Measurements from ENCODE around the gene MVB12B.

The MVB12B gene

DNA sequence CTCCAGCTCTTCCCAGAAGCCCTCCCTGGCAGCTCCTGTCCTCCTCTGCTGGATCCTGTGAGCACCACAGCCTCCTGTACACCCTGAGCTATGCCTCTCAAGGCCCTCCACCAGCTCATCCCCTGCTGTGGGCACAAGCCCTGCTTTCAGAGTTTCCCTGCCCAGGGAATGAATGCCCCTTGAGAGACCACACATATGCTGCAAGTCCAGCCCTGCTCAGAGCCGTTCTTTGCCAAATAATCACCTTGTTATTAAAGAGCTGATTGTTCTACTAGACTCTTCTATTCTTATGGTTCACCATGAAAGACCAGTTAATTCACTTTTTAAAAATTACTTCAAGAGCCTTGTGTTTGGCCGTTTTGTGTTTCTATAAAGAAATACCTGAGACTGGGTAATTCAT is 121.5 kb downstream of the MVB12B start:
- TF ChIP-seq TAF1 (IDR thresholded peaks at IDR 0.05; ENCODE audit: borderline replicate concordance, insufficient read depth, low read length) (no peak), POLR2AphosphoS5 (IDR thresholded peaks at IDR 0.05; ENCODE audit: low read depth, low read length) (no peak), SIN3A (IDR thresholded peaks at IDR 0.05; ENCODE audit: borderline replicate concordance, insufficient read depth, low read length) (no peak), FOXP2 (optimal IDR thresholded peaks at IDR 0.05; ENCODE audit: borderline replicate concordance, extremely low read depth, extremely low read length, insufficient read depth) (no peak)
- TF ChIP-seq, protein P1, sequence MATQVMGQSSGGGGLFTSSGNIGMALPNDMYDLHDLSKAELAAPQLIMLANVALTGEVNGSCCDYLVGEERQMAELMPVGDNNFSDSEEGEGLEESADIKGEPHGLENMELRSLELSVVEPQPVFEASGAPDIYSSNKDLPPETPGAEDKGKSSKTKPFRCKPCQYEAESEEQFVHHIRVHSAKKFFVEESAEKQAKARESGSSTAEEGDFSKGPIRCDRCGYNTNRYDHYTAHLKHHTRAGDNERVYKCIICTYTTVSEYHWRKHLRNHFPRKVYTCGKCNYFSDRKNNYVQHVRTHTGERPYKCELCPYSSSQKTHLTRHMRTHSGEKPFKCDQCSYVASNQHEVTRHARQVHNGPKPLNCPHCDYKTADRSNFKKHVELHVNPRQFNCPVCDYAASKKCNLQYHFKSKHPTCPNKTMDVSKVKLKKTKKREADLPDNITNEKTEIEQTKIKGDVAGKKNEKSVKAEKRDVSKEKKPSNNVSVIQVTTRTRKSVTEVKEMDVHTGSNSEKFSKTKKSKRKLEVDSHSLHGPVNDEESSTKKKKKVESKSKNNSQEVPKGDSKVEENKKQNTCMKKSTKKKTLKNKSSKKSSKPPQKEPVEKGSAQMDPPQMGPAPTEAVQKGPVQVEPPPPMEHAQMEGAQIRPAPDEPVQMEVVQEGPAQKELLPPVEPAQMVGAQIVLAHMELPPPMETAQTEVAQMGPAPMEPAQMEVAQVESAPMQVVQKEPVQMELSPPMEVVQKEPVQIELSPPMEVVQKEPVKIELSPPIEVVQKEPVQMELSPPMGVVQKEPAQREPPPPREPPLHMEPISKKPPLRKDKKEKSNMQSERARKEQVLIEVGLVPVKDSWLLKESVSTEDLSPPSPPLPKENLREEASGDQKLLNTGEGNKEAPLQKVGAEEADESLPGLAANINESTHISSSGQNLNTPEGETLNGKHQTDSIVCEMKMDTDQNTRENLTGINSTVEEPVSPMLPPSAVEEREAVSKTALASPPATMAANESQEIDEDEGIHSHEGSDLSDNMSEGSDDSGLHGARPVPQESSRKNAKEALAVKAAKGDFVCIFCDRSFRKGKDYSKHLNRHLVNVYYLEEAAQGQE (IDR thresholded peaks at IDR 0.05; ENCODE audit: insufficient read depth in 1 of 2, low read depth in 2 of 2, low read length in 2 of 2), result no peak

DNA sequence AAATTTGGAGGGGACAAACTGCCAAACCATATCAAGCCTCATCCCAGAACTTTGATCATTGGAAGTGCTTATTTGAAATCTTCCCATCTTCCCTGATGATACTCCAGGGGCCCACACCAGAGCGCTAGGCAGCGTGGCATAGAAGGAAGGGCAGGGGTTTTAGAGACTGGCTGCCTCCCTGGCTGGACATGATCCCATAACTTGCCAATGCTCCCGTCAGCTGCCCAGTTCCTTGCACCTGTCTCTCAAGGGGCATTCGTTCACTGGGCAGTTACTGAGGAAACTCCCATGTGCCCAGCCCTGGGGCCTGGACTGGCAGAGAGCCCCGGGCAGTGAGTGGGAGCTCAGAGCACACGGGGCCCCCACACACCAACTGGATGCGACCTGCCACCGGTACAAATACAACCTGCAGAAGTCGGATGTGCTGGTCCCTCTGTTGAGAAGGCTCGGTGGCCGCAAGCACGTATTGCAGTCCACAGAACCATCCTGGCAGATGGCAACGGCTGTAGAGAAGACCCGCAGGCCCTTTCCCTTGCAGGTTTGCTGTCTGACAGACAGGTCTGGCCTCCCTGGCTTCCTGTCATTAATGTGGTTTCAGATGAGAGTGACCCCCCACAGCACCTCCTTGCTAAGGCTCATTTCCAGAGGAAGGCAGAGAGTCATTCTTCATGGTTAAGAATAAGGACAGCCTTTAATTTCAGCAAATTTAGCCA is 122.4 kb downstream of the MVB12B start:
- TF ChIP-seq TAF1 (IDR thresholded peaks at IDR 0.05; ENCODE audit: borderline replicate concordance, insufficient read depth, low read length), result no peak

DNA sequence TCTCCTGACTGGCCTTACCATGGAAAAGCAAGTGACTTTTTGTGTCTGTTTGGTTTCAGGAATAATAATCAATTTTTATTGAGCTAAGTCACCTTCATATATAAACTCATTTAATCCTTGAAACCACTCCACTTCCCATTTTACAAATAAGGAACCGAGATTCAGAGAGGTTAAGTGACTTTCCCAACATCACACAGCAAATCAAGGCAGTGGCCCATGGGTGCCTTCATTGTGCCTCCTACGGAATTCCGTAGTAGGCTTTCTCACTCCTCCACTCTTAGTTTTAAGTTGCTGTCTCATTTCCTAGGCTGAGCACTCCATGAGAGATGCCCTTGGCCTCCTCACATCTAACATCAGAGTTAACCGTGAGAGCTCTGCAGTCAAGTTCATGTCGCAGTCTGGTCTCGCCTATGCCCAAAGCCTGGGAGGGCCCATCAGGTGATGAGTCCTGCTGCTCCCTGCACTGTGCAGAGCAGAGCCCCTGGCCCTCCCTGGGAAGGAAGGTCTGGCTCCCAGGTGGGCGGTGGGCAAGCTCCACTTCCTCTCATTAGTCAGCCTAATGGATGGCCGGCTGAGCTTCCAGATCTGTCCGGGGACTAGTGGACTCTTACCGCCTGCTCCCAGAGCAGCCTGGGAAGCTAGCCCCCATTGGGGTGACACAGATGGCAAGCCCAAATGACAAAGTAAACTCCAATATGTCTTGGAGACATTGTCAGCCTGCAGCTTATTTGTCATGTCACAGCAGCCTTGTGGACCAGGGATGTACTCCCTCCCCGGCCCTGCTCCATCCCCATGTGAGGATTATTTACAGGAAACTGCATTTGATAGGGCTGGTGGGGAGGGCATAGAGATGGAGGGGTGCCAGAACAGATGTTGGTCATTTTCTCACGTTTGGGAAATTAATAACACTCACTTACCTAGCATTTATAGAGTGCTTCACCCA is 123.4 kb downstream of the MVB12B start:
- TF ChIP-seq TAF1 (IDR thresholded peaks at IDR 0.05; ENCODE audit: borderline replicate concordance, insufficient read depth, low read length), result no peak
- no peak for TF ChIP-seq SIN3A (IDR thresholded peaks at IDR 0.05; ENCODE audit: borderline replicate concordance, insufficient read depth, low read length)
- no peak for TF ChIP-seq FOXP2 (optimal IDR thresholded peaks at IDR 0.05; ENCODE audit: borderline replicate concordance, extremely low read depth, extremely low read length, insufficient read depth)
- TF ChIP-seq, protein P1 (IDR thresholded peaks at IDR 0.05; ENCODE audit: insufficient read depth in 1 of 2, low read depth in 2 of 2, low read length in 2 of 2), result no peak
- TF ChIP-seq POLR2AphosphoS5 (IDR thresholded peaks at IDR 0.05; ENCODE audit: low read depth, low read length), result no peak

DNA sequence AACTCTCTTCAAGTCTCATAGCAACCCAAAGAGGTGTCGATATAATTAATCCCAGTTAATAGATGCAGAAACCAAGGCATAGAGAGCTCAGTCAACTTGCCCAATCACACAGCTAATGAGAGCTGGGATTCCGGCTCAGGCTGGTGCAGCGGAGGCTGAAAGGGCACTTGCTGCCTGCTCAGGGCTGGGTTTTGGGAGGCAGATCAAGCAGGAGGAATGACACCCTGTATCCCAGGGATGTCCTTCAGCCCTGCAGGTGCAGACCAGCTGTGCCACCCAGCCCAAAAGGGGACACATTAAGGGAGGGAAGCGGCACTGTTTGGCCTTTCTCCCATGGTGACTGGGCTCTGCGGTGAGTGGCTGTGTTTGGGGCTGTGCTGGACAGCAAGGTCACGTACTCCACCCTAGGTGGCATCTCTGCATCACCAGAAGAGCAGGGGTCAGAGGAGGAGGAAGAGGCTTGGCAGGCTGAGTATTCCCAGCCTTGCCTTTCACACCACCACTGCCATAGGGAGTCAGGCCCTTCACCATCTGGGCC is 124.1 kb downstream of the MVB12B start:
- TF ChIP-seq SIN3A (IDR thresholded peaks at IDR 0.05; ENCODE audit: borderline replicate concordance, insufficient read depth, low read length), result no peak
- TF ChIP-seq, protein P1 (IDR thresholded peaks at IDR 0.05; ENCODE audit: insufficient read depth in 1 of 2, low read depth in 2 of 2, low read length in 2 of 2), result no peak
- no peak for TF ChIP-seq TAF1 (IDR thresholded peaks at IDR 0.05; ENCODE audit: borderline replicate concordance, insufficient read depth, low read length)
- no peak for TF ChIP-seq POLR2AphosphoS5 (IDR thresholded peaks at IDR 0.05; ENCODE audit: low read depth, low read length)
- no peak for TF ChIP-seq FOXP2 (optimal IDR thresholded peaks at IDR 0.05; ENCODE audit: borderline replicate concordance, extremely low read depth, extremely low read length, insufficient read depth)

DNA sequence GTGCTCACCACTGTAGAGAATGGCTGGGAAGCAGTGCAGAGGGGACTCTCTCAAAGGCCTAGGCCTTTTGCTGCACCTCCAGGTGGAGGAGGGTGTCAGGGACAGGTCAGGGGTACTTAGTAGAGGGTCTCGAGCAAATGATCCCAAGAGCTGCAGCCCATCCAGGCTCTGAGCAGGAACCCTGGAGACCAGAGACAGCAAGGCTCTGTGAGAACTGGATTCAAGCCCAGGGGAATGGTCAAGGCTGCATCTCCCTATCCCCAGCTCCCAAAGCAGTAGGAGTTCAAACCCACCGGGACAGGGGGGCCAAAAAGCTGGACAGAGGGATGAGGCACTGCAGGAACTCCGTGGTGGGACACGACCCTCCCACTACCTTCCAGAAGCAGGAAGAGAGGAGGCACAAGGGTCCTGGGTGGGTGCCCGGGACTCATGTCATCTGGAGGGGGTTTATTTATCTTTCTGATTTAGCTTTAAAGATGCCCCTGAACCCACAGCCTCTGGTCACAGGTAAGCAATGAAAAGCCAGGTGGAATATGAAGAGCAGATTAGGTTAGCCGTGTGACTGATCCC is 124.8 kb downstream of the MVB12B start:
- TF ChIP-seq SIN3A (IDR thresholded peaks at IDR 0.05; ENCODE audit: borderline replicate concordance, insufficient read depth, low read length) (no peak), FOXP2 (optimal IDR thresholded peaks at IDR 0.05; ENCODE audit: borderline replicate concordance, extremely low read depth, extremely low read length, insufficient read depth) (no peak), TAF1 (IDR thresholded peaks at IDR 0.05; ENCODE audit: borderline replicate concordance, insufficient read depth, low read length) (no peak), POLR2AphosphoS5 (IDR thresholded peaks at IDR 0.05; ENCODE audit: low read depth, low read length) (no peak)
- TF ChIP-seq, protein P1 (IDR thresholded peaks at IDR 0.05; ENCODE audit: insufficient read depth in 1 of 2, low read depth in 2 of 2, low read length in 2 of 2), result no peak

Measured in PFSK-1 (cell line).